Coronary artery (tissue), 2 donors: ENCODE results near the gene SOBP.

Experiments
- DNase-seq: peaks from one replicate; pipeline ENCODE4 v3.0.0-alpha.2; 2017; ENCODE audit warnings: low spot score
- H3K27ac ChIP-seq, 2 donors: fragments of 200-600 bp; sonication (generic); one replicate each; pipeline ENCODE4 v1.5.1; 2016 to 2019
- H3K4me3 ChIP-seq: fragments of 200-600 bp; sonication (generic); 2 replicates; pipeline ENCODE4 v1.5.1; 2016; ENCODE audit warnings: mild to moderate bottlenecking, moderate library complexity
- CTCF ChIP-seq: fragments of 200-600 bp; sonication (generic); IDR thresholded peaks from one replicate; pipeline ENCODE4 v1.5.1; 2019; ENCODE audit warnings: antibody characterized with exemption

SOBP gene

GRCh38 chr6:107646776-107647438 lies 157.0 kb downstream of the SOBP start:
- TF ChIP-seq CTCF = no peak
- Histone ChIP-seq H3K27ac (no peak overlapping the region), H3K4me3 (no peak overlapping the region)
- DNase-seq = no peak

- DNase-seq = no peak
- no peak for TF ChIP-seq CTCF
- Histone ChIP-seq H3K4me3 (no peak overlapping the region), H3K27ac (no peak overlapping the region)
Measured at GRCh38 chr6:107647439-107647948, 157.6 kb downstream of the SOBP start.

- TF ChIP-seq CTCF = no peak
- no peak for DNase-seq
- Histone ChIP-seq H3K27ac (no peak overlapping the region), H3K4me3 (no peak overlapping the region)
Measured at GRCh38 chr6:107648983-107649382, 159.1 kb downstream of the SOBP start.

- no peak for TF ChIP-seq CTCF
- no peak overlapping the region for H3K4me3 ChIP-seq
- no peak overlapping the region for H3K27ac ChIP-seq
Measured at GRCh38 chr6:107652526-107653182, 162.7 kb downstream of the SOBP start.

GRCh38 chr6:107653183-107653580 lies 163.3 kb downstream of the SOBP start:
- TF ChIP-seq CTCF = no peak
- DNase-seq = no peak
- H3K4me3 ChIP-seq = no peak overlapping the region
- H3K27ac ChIP-seq = no peak overlapping the region

More at GRCh38 chr6:107652526-107653182, 162.7 kb downstream of the SOBP start:
- no peak for DNase-seq

GRCh38 chr6:107653861-107654394 lies 164.0 kb downstream of the SOBP start:
- TF ChIP-seq CTCF = no peak
- H3K27ac ChIP-seq = no peak overlapping the region
- no peak for DNase-seq
- H3K4me3 ChIP-seq = no peak overlapping the region
